H1 (cell line): ENCODE data around the gene SOBP. TPM values are rescaled to one million over a fixed set of nuclear protein-coding genes. Genes with fewer than 3 reads are reported as not detected.

Source experiments
- CTCF ChIA-PET: fragments of 300-600 bp; sonication (Branson Sonifier 250); formaldehyde crosslinking; loops from one replicate; lab custom pipeline; 2021; ENCODE audit not compliant: partially characterized antibody; lab: Charles Lee
- POLR2A ChIA-PET: fragments of 300-600 bp; sonication (Branson Sonifier 250); formaldehyde crosslinking; loops from one replicate; lab custom pipeline; 2021; ENCODE audit warnings: inconsistent platforms; ENCODE audit not compliant: partially characterized antibody; lab: Charles Lee
- DNase-seq, 2 experiments: peaks; one replicate each; pipeline versions ENCODE4 v3.0.0 to v3.0.0-alpha.2; 2010 to 2022; ENCODE audit warnings: low spot score in 2 of 2, low read depth in 1 of 2, mixed read lengths in 1 of 2
- FAIRE-seq: peaks from 2 replicates; lab custom pipeline; 2011; peaks lifted over from hg19 to GRCh38; lab: Jason Lieb, UNC
- H2AFZ ChIP-seq: 2 replicates; pipeline ENCODE4 v1.8.1; 2012; ENCODE audit warnings: low read length, inconsistent platforms
- H2AK5ac ChIP-seq: 2 replicates; pipeline ENCODE4 v1.6.1; 2013; ENCODE audit warnings: low read depth, low read length
- H2BK120ac ChIP-seq: replicated peaks from 2 replicates; pipeline ENCODE3; 2013; ENCODE audit warnings: low read depth, low read length, inconsistent platforms
- H2BK12ac ChIP-seq: 2 replicates; pipeline ENCODE4 v1.6.1; 2013; ENCODE audit warnings: low read depth, low read length
- H2BK15ac ChIP-seq: 2 replicates; pipeline ENCODE4 v1.6.1; 2013; ENCODE audit warnings: low read length
- H2BK20ac ChIP-seq: 2 replicates; pipeline ENCODE4 v1.6.1; 2013; ENCODE audit warnings: low read length
- H2BK5ac ChIP-seq: 2 replicates; pipeline ENCODE4 v1.6.1; 2013; ENCODE audit warnings: low read depth, low read length
- H3K14ac ChIP-seq: 2 replicates; pipeline ENCODE4 v1.6.1; 2013; ENCODE audit warnings: inconsistent platforms; ENCODE audit not compliant: insufficient read length
- H3K18ac ChIP-seq: 2 replicates; pipeline ENCODE4 v1.6.1; 2013; ENCODE audit warnings: low read length; ENCODE audit errors: extremely low read depth
- H3K23ac ChIP-seq: 2 replicates; pipeline ENCODE4 v1.6.1; 2013; ENCODE audit warnings: inconsistent platforms; ENCODE audit not compliant: insufficient read length
- H3K23me2 ChIP-seq: 2 replicates; pipeline ENCODE4 v1.6.1; 2013; ENCODE audit warnings: low read depth, low read length
- H3K27ac ChIP-seq: 2 replicates; pipeline ENCODE4 v1.6.1; 2011; ENCODE audit warnings: low read depth, low read length, inconsistent platforms
- H3K27me3 ChIP-seq, 4 experiments: replicated peaks in 1 of 4; 1 replicate in 1 of 4; 2 replicates in 3 of 4; pipeline versions ENCODE4 v1.6.1 to v1.8.1; 2011 to 2013; ENCODE audit warnings: low read length in 3 of 4, mild to moderate bottlenecking in 3 of 4, inconsistent platforms in 2 of 4, mixed read lengths in 2 of 4, moderate library complexity in 1 of 4; ENCODE audit not compliant: control insufficient read depth in 3 of 4, insufficient read depth in 3 of 4; ENCODE audit errors: extremely low read depth in 1 of 4
- H3K36me3 ChIP-seq, 4 experiments: 2 replicates each; pipeline versions ENCODE4 v1.6.1 to v1.8.1; 2011 to 2013; ENCODE audit warnings: mild to moderate bottlenecking in 4 of 4, low read length in 3 of 4, moderate library complexity in 2 of 4, control low read depth in 1 of 4, inconsistent platforms in 1 of 4; ENCODE audit not compliant: insufficient read depth in 4 of 4, control insufficient read depth in 2 of 4
- H3K4ac ChIP-seq: replicated peaks from 2 replicates; pipeline ENCODE3; 2013; ENCODE audit warnings: low read length, low read depth, mixed read lengths, inconsistent platforms; ENCODE audit not compliant: insufficient read length
- H3K4me1 ChIP-seq, 4 experiments: replicated peaks in 1 of 4; 1 replicate in 1 of 4; 2 replicates in 3 of 4; pipeline versions ENCODE4 v1.6.1 to v1.8.1; 2011 to 2013; ENCODE audit warnings: low read length in 3 of 4, inconsistent platforms in 2 of 4, mixed read lengths in 1 of 4; ENCODE audit not compliant: insufficient read depth in 4 of 4, control insufficient read depth in 3 of 4
- H3K4me2 ChIP-seq, 2 experiments: 2 replicates each; pipeline versions ENCODE4 v1.6.1 to v1.8.1; 2011 to 2013; ENCODE audit warnings: low read depth in 2 of 2, low read length in 2 of 2, control low read depth in 1 of 2, inconsistent platforms in 1 of 2, mild to moderate bottlenecking in 1 of 2; ENCODE audit not compliant: insufficient read depth in 1 of 2
- H3K4me3 ChIP-seq, 4 experiments: fragments of 200-600, 300-600 bp in 1 of 4; sonication (generic), shearing (Covaris generic), sonication (Bioruptor Twin) in 1 of 4; 2 replicates each; pipeline versions ENCODE4 v1.5.1 to v1.8.1; 2011 to 2016; ENCODE audit warnings: low read length in 4 of 4, low read depth in 3 of 4, control low read depth in 2 of 4, inconsistent platforms in 2 of 4, mild to moderate bottlenecking in 2 of 4, mixed read lengths in 1 of 4, moderate library complexity in 1 of 4; ENCODE audit not compliant: insufficient read depth in 2 of 4; ENCODE audit errors: extremely low read depth in 1 of 4
- H3K56ac ChIP-seq: replicated peaks from 2 replicates; pipeline ENCODE3; 2013; ENCODE audit warnings: low read depth, mild to moderate bottlenecking, mixed read lengths, low read length, inconsistent platforms; ENCODE audit not compliant: insufficient read length
- H3K79me1 ChIP-seq: 2 replicates; pipeline ENCODE4 v1.6.1; 2013; ENCODE audit warnings: low read depth, low read length, control low read depth
- H3K79me2 ChIP-seq, 2 experiments: 2 replicates each; pipeline versions ENCODE4 v1.6.1 to v1.8.1; 2012 to 2013; ENCODE audit warnings: low read length in 2 of 2, mild to moderate bottlenecking in 2 of 2, inconsistent platforms in 1 of 2; ENCODE audit not compliant: insufficient read depth in 2 of 2, control insufficient read depth in 1 of 2
- H3K9ac ChIP-seq, 4 experiments: replicated peaks in 1 of 4; 1 replicate in 1 of 4; 2 replicates in 3 of 4; pipeline versions ENCODE4 v1.6.1 to v1.8.1; 2011 to 2013; ENCODE audit warnings: low read depth in 3 of 4, low read length in 3 of 4, control low read depth in 2 of 4, mild to moderate bottlenecking in 2 of 4, moderate library complexity in 2 of 4, inconsistent platforms in 1 of 4; ENCODE audit errors: extremely low read depth in 1 of 4
- H3K9me3 ChIP-seq, 2 experiments: 2 replicates each; pipeline versions ENCODE4 v1.6.1 to v1.8.1; 2012 to 2013; ENCODE audit warnings: mild to moderate bottlenecking in 2 of 2, moderate library complexity in 2 of 2, control low read depth in 1 of 2, inconsistent platforms in 1 of 2, low read depth in 1 of 2, low read length in 1 of 2, mixed read lengths in 1 of 2; ENCODE audit not compliant: insufficient read depth in 2 of 2
- H4K20me1 ChIP-seq, 2 experiments: replicated peaks in 1 of 2; 2 replicates each; pipeline versions ENCODE3 to v1.8.1; 2011 to 2013; ENCODE audit warnings: inconsistent platforms in 2 of 2, low read length in 2 of 2, mild to moderate bottlenecking in 1 of 2; ENCODE audit not compliant: insufficient read depth in 2 of 2, control insufficient read depth in 1 of 2
- H4K5ac ChIP-seq: 2 replicates; pipeline ENCODE4 v1.6.1; 2013; ENCODE audit warnings: low read length, low read depth, mixed read lengths, inconsistent platforms; ENCODE audit not compliant: insufficient read length
- H4K8ac ChIP-seq: 2 replicates; pipeline ENCODE4 v1.8.0; 2013; ENCODE audit warnings: mild to moderate bottlenecking, moderate library complexity, low read length, inconsistent platforms; ENCODE audit not compliant: insufficient read depth; ENCODE audit errors: extremely low read depth
- H4K91ac ChIP-seq: replicated peaks from 2 replicates; pipeline ENCODE3; 2013; ENCODE audit warnings: low read length, mixed read lengths, inconsistent platforms; ENCODE audit not compliant: insufficient read length
- CTCF ChIP-seq, 3 experiments: IDR thresholded peaks; 1 replicate in 2 of 3; 2 replicates in 1 of 3; pipeline versions ENCODE4 v1.5.1 to v1.6.1; 2011; ENCODE audit warnings: low read length in 3 of 3, mild to moderate bottlenecking in 3 of 3, inconsistent platforms in 2 of 3, low read depth in 1 of 3, moderate library complexity in 1 of 3; ENCODE audit not compliant: insufficient read depth in 1 of 3; ENCODE audit errors: control extremely low read depth in 1 of 3
- EGR1 ChIP-seq: IDR thresholded peaks from 2 replicates; pipeline ENCODE4 v1.6.1; 2011; ENCODE audit warnings: low read depth, low read length, borderline replicate concordance
- MAFK ChIP-seq: IDR thresholded peaks from 2 replicates; pipeline ENCODE4 v1.6.1; 2012; ENCODE audit warnings: low read depth, mild to moderate bottlenecking, improper control_type of control experiment, low read length
- RAD21 ChIP-seq, 2 experiments: IDR thresholded peaks in 1 of 2; conservative IDR thresholded peaks in 1 of 2; 2 replicates each; pipeline ENCODE4 v1.6.1; 2011; ENCODE audit warnings: low read depth in 2 of 2, low read length in 2 of 2, improper control_type of control experiment in 1 of 2, inconsistent platforms in 1 of 2, mild to moderate bottlenecking in 1 of 2, moderate library complexity in 1 of 2
- WGBS, 2 experiments: shearing (Covaris generic) in 1 of 2; methylation state at CpG; one replicate each; pipeline versions ENCODE4 v1.1.6 to v1.1.7; 2013 to 2015; ENCODE audit warnings: low lambda C conversion rate in 2 of 2, mixed read lengths in 2 of 2, inconsistent platforms in 1 of 2, low coverage in 1 of 2, missing lambda C conversion rate in 1 of 2; ENCODE audit not compliant: insufficient replicate concordance in 2 of 2, insufficient coverage in 1 of 2, insufficient read length in 1 of 2; ENCODE audit errors: extremely low coverage in 1 of 2, missing lambda C conversion rate in 1 of 2; 5-methylcytosine and 5-hydroxymethylcytosine counted together
- polyA plus RNA-seq, 7 experiments: library from polyadenylated mRNA; depleted of rRNA in 3 of 7; stranded (reverse) in 5 of 7; unstranded in 2 of 7; fragments of >200 nt in 5 of 7; fragments of 200-250 nt in 2 of 7; gene quantifications; 1 replicate in 5 of 7; 2 replicates in 1 of 7; 4 replicates in 1 of 7; pipeline versions ENCODE4 v1.2.1 to v1.2.3, GENCODE V29; 2011 to 2013; ENCODE audit warnings: missing spikeins in 2 of 7, mixed read lengths in 2 of 7
- total RNA-seq: library from RNA; stranded (reverse); fragmentation: NEBNext Ultra II Directional; extraction: Animal tissue kit (Norgen Biotek cat#: 25700); gene quantifications from 2 replicates; pipeline ENCODE4 v1.2.1, GENCODE V29; 2021

The SOBP gene
- total and polyA plus RNA-seq, 2 of the 8 experiments (the other 6 are each of a cell fraction or from before 2014, with no cell fraction given) = 0.45 to 6.2 TPM

GRCh38 chr6:107655245-107655644 lies 165.3 kb downstream of the SOBP start:
- no peak for DNase-seq
- Histone ChIP-seq H3K27me3 (no peaks in the 10 kb centered on the region; a peak in 1 of 7 replicates), H4K20me1 (no peaks in the 10 kb centered on the region), H3K4me2 (no peak overlapping the region), H3K9ac (no peak overlapping the region), H3K18ac (no peak overlapping the region), H2BK120ac (no peak overlapping the region), H3K79me2 (no peaks in the 10 kb centered on the region), H2AFZ (no peak overlapping the region), H3K4me3 (no peak overlapping the region), H2BK20ac (no peak overlapping the region), H3K56ac (no peak overlapping the region), H4K8ac (no peak overlapping the region), H2BK15ac (no peak overlapping the region), H3K9me3 (no peaks in the 10 kb centered on the region), H3K23ac (no peak overlapping the region), H3K23me2 (no peaks in the 10 kb centered on the region), H3K4ac (no peak overlapping the region), H2BK12ac (no peak overlapping the region), H3K14ac (no peak overlapping the region), H3K27ac (no peak overlapping the region), H2AK5ac (no peak overlapping the region), H4K5ac (no peak overlapping the region), H2BK5ac (no peak overlapping the region), H3K4me1 (peaks cover 0 to 7% (median 4%) of the 10 kb centered on the region in 4 experiments; a peak in 3 of 7 replicates), H3K36me3 (no peaks in the 10 kb centered on the region; a peak in 1 of 8 replicates), H3K79me1 (no peaks in the 10 kb centered on the region), H4K91ac (no peak overlapping the region)
- peak; percentile 83 for FAIRE-seq
- 39% methylated on average over 4 of the region's 4 CpGs; no CpG with 5 or more reads in 1 of the 2 experiments for WGBS, 2 experiments
- TF ChIP-seq RAD21 (IDR thresholded peaks at IDR 0.05 in 1 of 2, conservative IDR thresholded peaks at IDR 0.05 in 1 of 2; ENCODE audit: low read depth in 2 of 2, low read length in 2 of 2) = peak; percentile 90 to 94
- peak; percentile 79 to 90 (median 85) for TF ChIP-seq CTCF (IDR thresholded peaks at IDR 0.05; ENCODE audit: control extremely low read depth in 1 of 3, insufficient read depth in 1 of 3, low read depth in 1 of 3, low read length in 3 of 3)
- TF ChIP-seq EGR1 = peak; percentile 67; the same call in 1 of the 2 replicates
- no peak for TF ChIP-seq MAFK
- POLR2A ChIA-PET = interaction anchor here (0.9 kb wide), 1 partner anchor 164 kb away, joined by 3 read pairs; no protein-coding TSS in a partner anchor
- CTCF ChIA-PET = interaction anchor here (0.5 to 3.8 kb wide), 64 partner anchors 8 to 526 kb away, joined by 3 to 14 read pairs (median 3); partner anchors contain the start of gene PDSS2
